EL (cell line): Measurements from ENCODE around the gene SS18L1.

Experiments used
- DNase-seq: peaks from one replicate; pipeline ENCODE4 v3.0.0-alpha.2; 2016

Gene SS18L1

DNA sequence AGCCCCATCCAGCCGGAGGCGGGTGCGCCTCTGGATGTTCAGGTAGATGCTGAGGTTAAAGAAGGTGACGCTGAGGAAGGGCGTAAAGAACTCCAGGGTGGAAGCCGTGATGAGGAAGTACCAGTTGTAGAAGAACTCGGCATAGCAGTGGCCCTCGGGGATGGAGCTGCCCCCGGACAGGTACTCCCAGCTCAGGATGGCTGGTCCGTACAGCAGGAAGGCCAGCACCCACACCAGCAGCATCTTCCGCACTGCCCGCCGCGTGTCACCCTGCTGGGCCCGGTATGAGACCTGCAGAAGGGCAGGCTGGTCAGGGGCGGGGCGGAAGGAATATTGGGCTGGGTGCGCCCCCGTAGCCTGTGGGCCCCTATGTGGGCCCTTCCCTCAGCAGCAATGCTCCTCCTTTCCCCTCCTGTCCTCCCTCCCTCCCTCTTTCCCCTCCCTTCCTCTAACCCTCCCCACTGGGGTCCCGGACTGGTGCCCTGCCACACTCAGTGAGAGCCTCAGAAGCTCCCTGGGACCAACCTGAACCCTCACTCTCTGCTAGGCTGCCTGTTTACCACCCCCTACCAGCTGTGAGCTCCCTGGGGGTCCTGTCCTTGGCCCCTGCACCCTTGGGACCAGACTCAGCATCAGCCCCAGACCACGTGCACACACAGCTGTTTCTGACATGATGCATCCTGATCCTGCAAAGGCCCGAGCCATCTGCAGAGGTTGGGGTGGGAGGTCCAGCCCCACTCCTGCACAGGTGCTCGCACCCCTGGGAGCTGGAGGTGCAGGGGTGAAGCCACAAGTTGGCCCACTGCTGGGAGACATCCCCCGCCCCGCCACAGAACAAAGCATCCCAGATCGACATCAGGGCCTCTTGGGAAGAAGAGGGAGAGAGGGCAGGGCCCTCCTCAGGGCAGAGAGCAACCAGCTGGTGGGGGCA is 73.3 kb downstream of the SS18L1 start:
- no peak for DNase-seq

DNA sequence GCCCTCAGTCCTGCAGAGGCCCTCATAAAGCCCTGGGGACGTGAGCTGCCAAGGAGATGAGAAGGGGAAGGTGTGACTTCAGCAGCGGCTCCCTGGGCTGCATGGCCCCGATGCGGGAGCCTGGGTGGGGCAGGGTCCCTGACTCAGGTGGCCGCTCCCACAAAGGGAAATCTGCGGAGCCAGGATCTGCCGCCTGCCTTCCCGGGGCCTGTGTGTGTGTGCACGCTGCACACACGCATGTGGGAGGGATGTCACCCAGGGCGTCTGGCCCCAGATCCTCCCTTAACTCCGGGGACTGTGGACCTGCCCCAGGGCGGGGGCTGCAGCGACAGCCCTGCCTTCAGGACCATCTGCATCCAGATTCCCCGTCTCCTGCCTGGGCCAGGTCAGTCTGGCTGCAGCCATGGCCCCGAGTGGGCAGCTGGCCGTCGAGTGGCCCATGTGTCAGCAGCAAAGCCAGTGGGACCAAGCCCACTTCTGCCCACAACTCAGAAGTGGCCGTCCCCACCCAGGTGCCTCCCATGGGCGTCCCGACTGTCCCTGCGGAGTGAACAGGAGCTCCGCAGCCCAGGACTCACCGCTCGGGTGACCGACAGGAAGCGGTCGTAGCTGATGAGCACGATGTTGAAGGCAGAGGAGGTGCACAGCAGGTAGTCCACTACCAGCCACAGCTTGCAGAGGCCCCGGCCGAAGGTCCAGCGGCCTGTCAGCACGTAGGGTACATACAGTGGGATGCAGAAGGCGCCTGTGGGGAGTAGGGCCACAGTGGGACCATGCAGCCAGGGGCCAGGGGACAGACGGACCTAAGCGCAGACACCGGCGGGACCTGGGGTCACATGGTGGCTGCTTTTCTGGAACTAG is 74.6 kb downstream of the SS18L1 start:
- no peak for DNase-seq

DNA sequence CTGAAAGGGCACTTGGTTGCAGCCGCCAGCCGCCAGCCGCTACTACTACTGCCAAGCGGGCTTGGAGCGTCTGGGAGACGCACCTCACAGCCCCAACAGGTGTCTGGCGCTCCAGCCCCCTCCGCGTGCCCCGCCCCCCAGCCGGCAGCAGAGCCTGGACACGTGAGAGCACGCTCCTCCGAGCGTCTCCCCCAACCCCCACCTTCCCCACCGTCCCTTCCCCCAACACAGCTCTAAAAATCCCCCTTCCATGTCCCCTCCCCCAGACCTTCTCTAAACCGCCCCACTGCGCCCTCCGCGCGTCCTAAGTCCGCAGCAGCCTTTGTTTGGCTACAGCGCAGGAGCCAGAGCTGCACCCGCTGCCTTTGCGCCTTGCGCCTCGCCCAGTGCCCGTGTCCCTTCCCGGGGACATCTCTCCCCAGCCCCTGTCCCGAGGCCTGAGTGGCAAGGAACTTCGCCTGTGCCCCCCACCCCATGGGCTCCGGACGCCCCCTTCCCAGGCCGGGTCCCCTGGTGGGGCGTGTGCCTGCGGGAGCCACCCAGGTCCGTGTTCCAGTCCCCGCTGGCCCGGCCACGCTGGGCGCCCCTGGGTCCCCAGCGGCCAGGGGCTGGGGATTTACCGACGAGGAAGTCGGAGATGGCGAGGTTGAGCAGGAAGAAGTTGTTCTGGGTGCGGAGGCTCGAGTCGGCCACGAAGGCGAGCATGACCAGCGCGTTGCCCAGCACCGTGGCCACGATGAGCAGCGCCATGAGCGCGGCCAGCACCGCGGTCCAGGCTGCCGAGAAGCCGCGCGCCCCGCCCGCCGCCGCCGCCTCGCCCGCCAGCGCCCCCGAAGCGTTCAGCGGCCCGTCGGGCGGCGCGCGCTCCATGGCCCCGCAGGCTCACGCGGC is 75.8 kb downstream of the SS18L1 start:
- DNase-seq = no peak

DNA sequence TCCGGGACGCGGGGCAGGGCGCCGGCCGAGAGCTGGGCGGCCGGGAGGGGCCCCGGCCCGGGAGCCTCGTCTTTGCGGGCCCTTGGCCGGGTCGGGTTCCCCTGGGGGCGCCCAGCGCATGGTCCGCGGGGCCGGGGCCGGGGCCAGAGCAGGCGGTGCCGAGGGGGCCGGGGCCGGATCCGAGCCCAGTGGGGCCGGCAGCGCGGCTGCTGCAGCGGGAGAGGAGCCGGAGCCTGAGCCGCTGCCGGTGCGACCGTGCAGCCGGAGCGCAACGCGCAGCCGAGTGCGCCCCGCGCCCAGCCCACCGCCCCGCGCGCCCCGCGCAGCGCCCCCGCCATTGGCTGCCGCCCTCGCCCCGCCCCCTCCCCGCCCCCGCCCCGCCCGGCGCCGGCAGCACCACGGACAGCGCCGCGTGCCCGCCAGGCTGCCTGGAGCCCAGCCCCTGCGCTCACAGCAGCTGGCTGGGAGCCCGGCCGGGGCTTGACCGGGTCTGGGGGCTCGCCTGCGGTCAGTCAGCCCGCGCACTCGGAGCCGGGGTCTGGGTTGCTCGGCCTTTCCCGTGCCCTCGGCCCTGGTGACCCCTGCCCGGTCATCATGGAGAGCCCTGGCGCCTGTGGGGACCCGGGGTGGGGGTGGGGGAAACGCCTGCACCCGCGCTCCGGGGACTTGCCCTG is 76.6 kb downstream of the SS18L1 start, which contains the start of gene HRH3:
Gene HRH3, minus strand, starts transcription at position 287 of the 674 bp plus-strand sequence. CDS start 308 bp downstream, outside the sequence.
- no peak for DNase-seq

DNA sequence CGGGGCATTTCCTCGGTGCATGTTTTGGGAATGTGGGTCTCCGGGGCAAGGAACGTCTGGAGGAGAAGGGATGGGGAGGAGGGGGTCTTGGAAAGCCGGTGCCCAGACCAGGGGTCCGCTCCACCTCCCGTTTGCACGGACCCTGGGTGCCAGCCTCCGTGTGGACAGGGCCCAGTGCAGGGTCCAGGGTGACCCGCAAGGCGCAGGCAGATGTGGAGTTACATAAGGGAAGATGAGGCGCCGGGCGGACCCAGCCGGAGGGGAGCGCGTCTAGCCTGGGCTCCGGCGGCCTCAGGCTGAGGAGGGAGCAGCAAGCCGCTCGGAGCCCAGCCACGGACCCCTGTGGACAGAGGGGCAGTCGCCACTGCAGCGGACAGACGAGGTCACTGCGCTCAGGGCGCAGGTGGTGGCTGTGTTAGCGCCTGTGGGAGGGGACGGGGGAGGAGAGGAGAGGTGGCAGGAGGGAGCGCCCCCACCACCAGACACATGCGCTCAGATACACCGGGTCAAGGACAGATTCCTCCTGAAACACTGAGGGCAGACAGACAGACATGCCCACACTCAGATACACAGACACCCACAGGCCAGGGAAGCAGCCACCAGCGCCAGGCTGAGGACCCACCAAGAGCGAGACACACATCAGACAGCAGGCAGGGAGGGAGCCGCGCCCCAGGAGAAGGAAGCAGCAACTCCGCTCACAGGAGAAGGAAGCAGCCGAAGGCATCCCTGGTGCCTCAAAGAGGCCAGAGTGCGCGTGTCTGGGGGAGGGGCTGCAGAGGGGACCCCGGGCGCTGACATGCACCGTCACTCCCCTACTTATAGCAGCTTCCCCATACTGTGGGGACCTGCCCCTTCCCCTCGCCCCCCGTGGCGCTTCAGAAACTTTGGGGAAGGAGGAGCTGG is 77.3 kb downstream of the SS18L1 start:
- no peak for DNase-seq

DNA sequence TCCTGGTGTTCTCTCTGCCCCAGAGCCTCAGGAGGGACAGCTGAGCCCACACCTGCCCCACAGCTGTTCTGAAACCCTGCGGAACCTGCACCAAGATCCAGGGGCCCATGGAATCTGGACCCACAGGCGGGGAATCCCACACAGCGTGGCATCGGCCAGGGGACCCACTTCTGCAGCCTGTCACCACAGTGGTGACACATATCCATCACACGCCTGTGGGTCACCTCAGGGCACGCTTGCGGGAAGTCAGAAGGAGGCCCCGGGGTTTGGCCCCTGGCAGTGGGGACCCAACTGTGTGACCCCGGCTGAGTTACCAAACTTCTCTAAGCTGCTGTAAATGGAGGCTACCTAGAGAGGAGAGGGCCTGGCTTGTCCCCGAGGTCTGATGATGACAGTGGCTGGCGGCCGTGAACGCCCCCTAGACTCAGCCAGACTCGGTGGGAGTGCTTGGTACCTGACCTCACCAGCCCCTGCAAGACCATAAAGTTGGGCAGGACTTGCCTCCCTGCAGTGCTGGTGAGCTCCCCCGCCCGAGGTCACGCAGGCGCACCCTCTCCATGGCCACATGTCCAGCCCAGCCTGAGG is 78.8 kb downstream of the SS18L1 start:
- no peak for DNase-seq

DNA sequence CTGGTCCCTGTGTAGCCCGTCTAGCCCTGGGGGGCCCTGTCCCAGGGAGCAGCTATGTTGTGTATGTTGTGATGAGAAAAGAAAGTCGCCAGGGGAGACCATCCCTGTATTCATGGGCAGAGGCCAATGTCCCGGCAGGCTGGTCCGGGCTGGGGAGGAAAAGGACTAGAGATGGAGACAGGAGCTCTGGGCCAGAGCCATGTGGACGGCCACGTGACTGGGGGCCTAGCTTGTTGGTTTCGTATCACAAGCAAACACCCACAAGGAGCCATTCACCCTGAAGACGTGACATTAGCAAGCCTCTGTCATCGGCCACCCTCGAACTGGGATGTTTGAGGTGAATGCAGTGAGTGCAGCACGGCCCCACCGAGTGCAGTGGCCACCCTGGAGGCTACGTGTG is 79.4 kb downstream of the SS18L1 start:
- no peak for DNase-seq

DNA sequence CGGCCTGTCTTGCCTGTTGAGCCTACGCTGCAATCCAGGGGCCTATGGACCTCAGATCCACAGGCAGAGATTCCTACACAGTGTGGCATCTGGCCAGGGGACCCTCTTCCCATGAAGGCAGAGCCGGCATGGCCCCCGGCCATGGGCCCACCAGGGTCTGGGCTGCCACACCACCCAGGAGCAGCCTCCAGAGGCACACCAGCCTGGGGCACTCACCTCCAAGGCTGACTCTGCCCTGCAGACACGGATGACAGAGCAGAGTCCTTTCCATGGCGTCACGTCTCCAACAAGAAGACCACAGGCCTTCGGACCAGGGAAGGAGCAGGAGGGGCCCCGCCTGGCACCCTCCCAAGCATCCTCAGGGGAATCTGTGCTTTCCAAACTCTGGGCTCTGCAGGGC is 80.0 kb downstream of the SS18L1 start:
- DNase-seq = no peak

DNA sequence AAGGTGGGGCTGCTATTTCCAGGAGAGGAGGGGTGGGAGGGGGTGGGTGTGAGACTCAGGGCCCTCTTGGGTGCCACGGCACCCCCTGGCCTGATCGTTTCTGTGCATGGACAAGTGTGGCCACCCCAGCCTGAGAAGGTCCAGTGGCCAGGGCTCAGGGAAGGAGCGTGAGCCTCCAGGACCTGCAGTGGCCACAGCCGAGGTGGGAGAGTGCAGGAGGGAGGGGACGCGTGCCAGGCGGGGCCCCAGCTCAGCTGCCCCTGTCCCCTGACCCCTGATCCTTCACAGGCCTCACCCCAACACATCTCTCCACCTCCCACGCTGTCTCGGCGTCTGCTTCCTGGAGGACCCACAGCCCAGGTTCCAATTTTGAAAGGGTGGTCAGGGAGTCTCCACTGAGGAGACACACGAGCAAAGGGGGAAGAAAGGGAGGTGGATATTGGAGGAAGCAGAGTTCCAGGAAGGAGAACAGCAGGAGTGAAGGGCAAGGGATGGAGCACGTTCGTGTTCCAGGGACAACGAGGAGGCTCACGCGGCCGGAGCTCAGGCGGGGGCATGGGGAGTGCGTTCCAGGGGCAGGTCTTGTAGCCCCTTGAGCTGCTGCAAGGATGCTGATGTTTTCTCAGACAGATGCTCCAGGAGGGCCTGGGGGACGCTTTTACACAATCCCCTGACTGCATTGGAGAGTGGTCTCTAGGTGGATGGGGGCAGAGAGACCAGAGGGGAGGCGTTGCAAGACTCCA is 80.7 kb downstream of the SS18L1 start:
- no peak for DNase-seq

DNA sequence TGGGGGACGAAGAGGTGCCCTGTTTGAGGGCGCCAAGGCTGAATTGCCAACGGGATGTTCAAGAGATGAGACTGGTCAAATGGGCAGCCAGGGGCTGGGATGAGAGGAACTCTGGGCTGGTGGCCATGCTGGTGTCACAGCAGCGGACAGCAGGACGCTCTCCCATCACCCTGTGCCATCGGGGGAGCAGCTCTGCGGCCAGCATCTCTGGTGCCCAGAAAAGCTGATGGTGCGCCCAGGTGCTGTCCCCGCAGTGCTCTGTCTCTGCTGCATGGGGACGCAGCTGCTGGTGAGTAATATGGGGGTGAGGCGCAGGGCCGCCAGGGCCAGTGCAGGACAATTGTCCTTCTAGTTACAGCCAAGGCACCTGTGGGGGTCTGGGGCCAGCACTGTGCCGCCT is 81.5 kb downstream of the SS18L1 start:
- DNase-seq = no peak

DNA sequence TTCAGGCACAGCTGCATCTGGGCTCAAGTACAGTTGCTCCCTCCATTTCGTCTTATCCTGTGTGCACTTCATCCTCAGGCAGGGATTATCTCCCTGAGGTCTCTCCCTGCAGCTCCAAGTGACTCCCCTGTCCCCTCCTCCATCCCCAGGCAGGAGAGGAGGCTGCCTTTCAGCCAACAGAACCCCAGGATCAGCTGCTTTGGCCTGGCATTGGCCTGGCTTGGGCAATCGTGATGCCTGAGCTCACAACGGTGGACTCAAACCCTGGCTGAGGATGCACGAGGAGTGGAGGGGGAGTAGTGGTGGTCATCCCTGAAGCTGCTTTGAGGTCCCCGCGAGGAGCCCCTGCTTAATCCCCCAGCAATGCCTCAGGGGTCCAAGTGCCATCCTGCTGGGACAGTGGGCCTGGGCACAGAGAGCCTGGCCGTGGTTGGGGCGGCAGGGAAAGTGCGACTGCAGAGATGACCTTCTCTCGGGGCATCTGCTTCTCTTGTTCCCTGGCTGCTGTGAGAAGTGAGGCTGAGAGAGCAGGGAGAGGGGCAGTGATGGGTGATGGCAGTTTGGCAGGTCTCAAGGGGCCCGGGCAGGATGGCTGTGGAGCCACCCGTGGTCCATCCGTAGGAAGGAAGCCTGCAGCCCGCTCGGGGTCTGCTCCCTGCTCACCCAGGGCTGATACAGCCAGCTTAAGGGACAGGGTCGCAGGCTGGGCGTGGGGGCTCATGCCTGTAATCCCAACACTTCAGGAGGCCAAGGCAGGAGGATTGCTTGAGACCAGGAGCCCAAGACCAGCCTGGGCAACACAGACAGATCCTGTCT is 82.5 kb downstream of the SS18L1 start:
- DNase-seq = no peak

DNA sequence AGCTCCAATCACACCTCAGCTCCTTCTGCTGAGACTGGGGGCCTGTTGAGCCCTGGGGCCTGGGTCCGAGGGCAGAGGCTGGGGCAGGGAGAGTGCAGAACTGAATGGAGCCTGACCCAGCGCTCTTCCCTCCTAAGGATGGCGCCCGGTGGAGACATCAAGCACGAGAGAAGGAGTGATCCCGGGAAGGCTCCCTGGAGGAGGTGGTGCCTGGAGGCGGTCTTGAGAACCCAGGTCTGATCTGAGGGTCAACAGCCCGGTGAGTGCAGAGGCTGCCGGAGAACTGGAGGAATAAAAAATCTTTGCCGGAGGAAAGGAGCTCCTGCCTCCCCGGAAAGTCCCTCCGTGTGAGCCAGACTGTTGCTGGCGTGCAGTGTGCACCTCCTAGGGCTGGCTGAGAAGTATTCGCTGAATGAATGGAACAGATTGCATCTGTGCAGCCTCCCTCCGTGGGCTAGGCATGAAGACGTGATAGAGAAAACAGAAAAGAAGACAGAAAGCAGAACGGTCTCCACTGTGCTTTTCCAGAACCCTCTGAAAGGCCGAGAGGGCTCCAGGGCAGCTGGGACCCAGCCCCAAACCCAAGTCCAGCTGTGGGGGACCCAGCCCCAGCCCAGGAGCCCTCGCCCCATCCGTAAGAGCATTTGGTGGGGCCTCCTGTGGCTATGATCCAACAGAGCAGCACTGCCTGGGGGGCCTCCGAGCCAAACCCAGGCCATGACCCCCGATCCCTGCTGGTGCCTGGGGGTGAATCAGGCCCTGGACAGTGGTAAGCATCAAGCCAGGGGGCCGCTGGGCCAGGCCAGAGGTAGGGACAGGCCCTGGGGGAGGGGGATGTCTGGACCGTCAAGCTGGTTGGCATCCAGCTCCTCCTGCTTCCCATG is 83.4 kb downstream of the SS18L1 start:
- DNase-seq = no peak

DNA sequence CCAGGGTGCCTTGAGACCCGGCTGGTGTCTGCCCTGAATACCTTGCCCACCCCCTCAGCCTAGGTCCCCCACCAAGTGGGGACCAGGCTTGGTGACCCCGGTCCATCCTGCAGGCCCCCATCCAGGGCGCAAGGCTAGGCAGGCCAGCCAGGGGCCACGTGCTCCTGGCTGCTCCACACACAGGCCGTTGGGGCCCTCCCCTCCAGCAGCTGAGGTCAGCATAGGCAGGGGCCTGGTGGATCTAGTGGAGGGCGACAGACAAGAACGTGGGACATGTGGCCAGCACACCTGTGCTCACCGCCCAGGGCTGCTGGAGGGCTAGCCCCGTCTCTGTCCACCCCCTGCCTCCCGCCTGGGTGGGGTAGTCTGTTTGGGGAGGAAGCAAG is 84.0 kb downstream of the SS18L1 start:
- DNase-seq = no peak

DNA sequence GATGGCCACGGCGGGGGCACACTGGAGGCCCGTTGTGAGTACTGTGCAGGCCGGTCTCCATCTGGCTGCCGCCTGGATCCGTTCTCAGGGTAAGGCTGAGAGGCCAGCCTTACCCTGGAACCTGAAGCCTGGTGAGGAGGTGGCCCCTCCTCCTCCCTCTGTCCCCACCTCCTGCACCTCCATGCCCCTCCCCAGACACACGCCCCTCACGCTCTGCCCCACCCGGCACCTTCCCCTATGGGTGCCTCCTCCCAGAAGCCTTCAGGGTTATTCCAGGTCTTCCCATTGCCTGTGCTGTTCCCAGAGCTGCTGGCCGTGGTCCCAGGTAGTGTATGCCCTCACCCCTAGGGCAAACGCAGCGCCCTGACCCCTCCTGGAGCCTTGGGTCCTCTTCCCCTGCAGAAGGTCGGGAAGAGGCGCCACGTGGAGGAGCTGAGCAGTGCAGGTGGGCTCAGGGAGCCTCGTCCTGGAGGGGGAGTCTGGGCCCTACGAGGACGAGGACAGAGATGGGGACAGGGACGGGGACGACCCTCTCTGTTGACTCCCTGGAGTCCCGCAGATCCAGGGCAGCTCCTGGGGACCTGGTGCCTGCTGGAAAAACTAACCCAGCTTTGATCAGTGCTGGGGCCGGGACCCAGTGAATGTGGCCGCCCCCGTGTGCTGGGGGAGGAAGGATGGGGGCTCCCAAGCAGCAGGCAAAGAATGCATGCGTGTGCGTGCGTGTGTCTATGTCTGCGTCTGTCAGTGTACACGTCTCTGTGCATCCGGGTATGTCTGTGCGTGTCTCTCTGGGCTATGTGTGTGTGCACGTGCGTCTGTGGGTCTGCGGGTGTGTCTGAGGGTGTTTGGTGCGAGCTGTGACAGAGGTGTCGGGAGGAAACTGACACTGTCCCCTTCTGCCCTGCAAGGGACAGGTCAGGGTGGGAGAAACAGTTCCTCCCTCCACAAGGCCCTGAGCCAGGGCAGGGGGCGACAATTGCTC is 84.7 kb downstream of the SS18L1 start:
- no peak for DNase-seq

DNA sequence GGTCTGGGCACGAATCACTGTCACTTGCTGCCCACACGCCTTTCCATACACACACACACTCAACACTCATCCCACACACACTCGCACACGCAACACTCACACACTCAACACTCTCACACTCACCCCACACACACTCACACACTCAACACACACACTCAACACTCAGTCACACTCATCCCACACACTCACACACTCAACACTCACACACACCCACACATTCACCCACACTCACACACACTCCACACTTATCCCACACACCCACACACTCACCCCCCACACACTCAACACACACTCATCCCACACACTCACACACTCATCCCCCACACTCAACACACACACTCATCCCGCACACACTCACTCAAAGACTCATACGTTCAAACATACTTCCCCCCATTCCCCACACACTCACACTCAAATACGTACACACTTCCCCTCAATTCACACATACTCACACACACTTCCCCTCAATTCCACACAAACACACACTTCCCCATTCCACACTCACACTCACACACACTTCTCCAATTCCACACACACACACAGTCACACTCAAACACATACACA is 85.5 kb downstream of the SS18L1 start:
- no peak for DNase-seq

DNA sequence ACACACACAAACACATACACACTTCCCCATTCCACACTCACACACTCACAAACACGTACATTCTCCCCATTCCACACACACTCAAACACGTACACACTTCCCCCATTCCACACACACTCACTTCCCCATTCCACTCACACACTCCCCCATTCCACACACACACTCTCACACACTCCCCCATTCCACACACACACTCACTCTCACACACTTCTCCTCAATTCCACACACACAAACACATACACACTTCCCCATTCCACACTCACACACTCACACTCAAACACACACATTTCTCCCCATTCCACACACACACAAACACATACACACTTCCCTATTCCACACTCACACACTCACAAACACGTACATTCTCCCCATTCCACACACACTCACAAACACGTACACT is 86.1 kb downstream of the SS18L1 start:
- DNase-seq = no peak
